ENCODE results near the gene ASCL4.
"Not testable (repeated sequence)": the region's sequence is repeated elsewhere in the genome, so short reads cannot be mapped to it uniquely, and the experiment has no call there.

ASCL4 gene

GRCh38 chr12:107774349-107775029, at the start of gene ASCL4:
ASCL4 (plus strand) TSS chr12:107774704; CDS start chr12:107775219, 515 bp downstream.
- DNase-seq (ENCODE audit: low read depth): no peak

GRCh38 chr12:107727327-107727726, 47.2 kb upstream of the ASCL4 start:
- not testable (repeated sequence) for DNase-seq (ENCODE audit: low read depth)

GRCh38 chr12:107727742-107728141, 46.8 kb upstream of the ASCL4 start:
- not testable (repeated sequence) for DNase-seq (ENCODE audit: low read depth)

GRCh38 chr12:107730618-107731341, 43.7 kb upstream of the ASCL4 start:
- DNase-seq (ENCODE audit: low read depth): no peak

- DNase-seq (ENCODE audit: low read depth): no peak
Observed at GRCh38 chr12:107731366-107731765, 43.1 kb upstream of the ASCL4 start.

GRCh38 chr12:107732365-107732764, 42.1 kb upstream of the ASCL4 start:
- no peak for DNase-seq (ENCODE audit: low read depth)

GRCh38 chr12:107734139-107734538, 40.4 kb upstream of the ASCL4 start:
- no peak for DNase-seq (ENCODE audit: low read depth)

GRCh38 chr12:107735763-107736162, 38.7 kb upstream of the ASCL4 start:
- DNase-seq (ENCODE audit: low read depth): no peak

GRCh38 chr12:107736914-107737313, 37.6 kb upstream of the ASCL4 start:
- no peak for DNase-seq (ENCODE audit: low read depth)

GRCh38 chr12:107748472-107748871, 26.0 kb upstream of the ASCL4 start:
- DNase-seq (ENCODE audit: low read depth): no peak

- DNase-seq (ENCODE audit: low read depth): no peak
Observed at GRCh38 chr12:107749083-107749482, 25.4 kb upstream of the ASCL4 start.

- peak; percentile 17 for DNase-seq (ENCODE audit: low read depth)
Observed at GRCh38 chr12:107759410-107759809, 15.1 kb upstream of the ASCL4 start.

GRCh38 chr12:107760207-107760808, 14.2 kb upstream of the ASCL4 start:
- peak; percentile 16 for DNase-seq (ENCODE audit: low read depth)

- peak; percentile 88 for DNase-seq (ENCODE audit: low read depth)
Observed at GRCh38 chr12:107760809-107761501, 13.5 kb upstream of the ASCL4 start, which contains the start of gene PRDM4. PRDM4 (minus strand) TSS chr12:107761137; CDS start chr12:107760515, 622 bp downstream.

GRCh38 chr12:107761502-107761904, 13.0 kb upstream of the ASCL4 start:
- no peak for DNase-seq (ENCODE audit: low read depth)

GRCh38 chr12:107762874-107763273, 11.6 kb upstream of the ASCL4 start:
- no peak for DNase-seq (ENCODE audit: low read depth)

GRCh38 chr12:107764626-107765025, 9.9 kb upstream of the ASCL4 start:
- no peak for DNase-seq (ENCODE audit: low read depth)

GRCh38 chr12:107765316-107765715, 9.2 kb upstream of the ASCL4 start:
- DNase-seq (ENCODE audit: low read depth): no peak

- no peak for DNase-seq (ENCODE audit: low read depth)
Observed at GRCh38 chr12:107767466-107767865, 7.0 kb upstream of the ASCL4 start.

GRCh38 chr12:107775093-107775721, 703 bp downstream of the ASCL4 start:
- no peak for DNase-seq (ENCODE audit: low read depth)

- no peak for DNase-seq (ENCODE audit: low read depth)
Observed at GRCh38 chr12:107776171-107776570, 1.7 kb downstream of the ASCL4 start.
